Measurements from ENCODE around the gene CLBA1.

The CLBA1 gene

GRCh38 chr14:104984056-104984894 is 1.3 kb upstream of the CLBA1 start:
- H3K4me2 ChIP-seq (ENCODE audit: low read depth, low read length, poor library complexity, severe bottlenecking) = no peak overlapping the region

DNA sequence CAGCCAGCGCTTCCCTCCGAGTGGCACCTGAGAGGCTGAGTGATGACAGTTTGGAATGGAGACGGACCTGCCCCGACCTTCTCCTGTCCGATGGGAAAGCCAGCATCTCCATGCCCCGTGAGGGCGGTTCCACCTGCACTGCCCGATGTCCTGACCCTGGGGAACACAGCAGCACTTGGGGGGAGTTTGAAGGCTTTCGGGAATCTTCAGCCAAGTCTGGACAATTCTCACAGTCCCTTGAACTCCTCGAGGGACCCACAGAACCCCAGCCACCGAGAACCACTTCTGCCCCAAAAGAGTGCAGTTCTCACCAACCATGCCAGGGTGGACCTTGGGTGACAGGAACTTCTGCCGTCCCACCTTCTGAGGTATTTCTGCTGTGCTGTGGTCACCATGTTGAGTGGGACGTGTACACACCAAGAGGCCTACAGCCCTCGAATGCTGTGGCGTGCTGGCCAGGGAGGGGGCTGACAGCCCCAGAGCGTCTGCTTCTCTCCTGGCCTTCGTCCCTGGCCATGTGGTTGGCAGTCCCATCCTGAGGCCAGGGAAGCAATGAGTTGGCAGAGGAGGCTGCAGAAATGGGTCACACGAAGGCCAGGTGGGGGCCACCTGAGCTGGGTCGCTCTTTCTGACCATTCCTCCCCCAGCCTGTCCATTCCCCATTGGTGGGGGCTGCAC is 1.0 kb downstream of the CLBA1 start:
- H3K36me3 ChIP-seq (ENCODE audit: insufficient read depth, low read length) = no peaks in the 10 kb centered on the region
- no peaks in the 10 kb centered on the region for H3K27me3 ChIP-seq (ENCODE audit: insufficient read depth, low read length, poor library complexity, severe bottlenecking)
- H3K4me3 ChIP-seq (ENCODE audit: low read length, poor library complexity, severe bottlenecking) = no peak overlapping the region
- no peaks in the 10 kb centered on the region for H3K9me3 ChIP-seq (ENCODE audit: insufficient read depth, low read depth, low read length)
- no peaks in the 10 kb centered on the region for H4K20me1 ChIP-seq (ENCODE audit: insufficient read depth, low read length, poor library complexity, severe bottlenecking)
- H2AFZ ChIP-seq (ENCODE audit: low read length) = no peak overlapping the region
- no peaks in the 10 kb centered on the region for H3K4me1 ChIP-seq (ENCODE audit: insufficient read depth, low read length, poor library complexity, severe bottlenecking)
- no peak for TF ChIP-seq CTCF (conservative IDR thresholded peaks at IDR 0.05; ENCODE audit: low read length)
- no peak for TF ChIP-seq EZH2phosphoT487 (IDR thresholded peaks at IDR 0.05; ENCODE audit: borderline replicate concordance)
- no peaks in the 10 kb centered on the region for H3F3A ChIP-seq (ENCODE audit: low read depth)
- no peaks in the 10 kb centered on the region for H3K79me2 ChIP-seq (ENCODE audit: insufficient read depth, low read length)
- H3K9ac ChIP-seq (ENCODE audit: low read depth, low read length, poor library complexity, severe bottlenecking) = no peak overlapping the region
- H3K9me2 ChIP-seq (replicated peaks; ENCODE audit: low read depth, low read length) = no peaks in the 10 kb centered on the region
- H3K4me2 ChIP-seq (ENCODE audit: low read depth, low read length, poor library complexity, severe bottlenecking) = peak overlapping the region; percentile 81

More at GRCh38 chr14:104984056-104984894, 1.3 kb upstream of the CLBA1 start:
- Histone ChIP-seq H3K27me3 (ENCODE audit: insufficient read depth, low read length, poor library complexity, severe bottlenecking) (no peaks in the 10 kb centered on the region), H3K36me3 (ENCODE audit: insufficient read depth, low read length) (no peaks in the 10 kb centered on the region), H3K9me3 (ENCODE audit: insufficient read depth, low read depth, low read length) (no peaks in the 10 kb centered on the region), H3F3A (ENCODE audit: low read depth) (no peaks in the 10 kb centered on the region), H3K4me1 (ENCODE audit: insufficient read depth, low read length, poor library complexity, severe bottlenecking) (no peaks in the 10 kb centered on the region), H3K9me2 (replicated peaks; ENCODE audit: low read depth, low read length) (no peaks in the 10 kb centered on the region), H2AFZ (ENCODE audit: low read length) (no peak overlapping the region), H3K9ac (ENCODE audit: low read depth, low read length, poor library complexity, severe bottlenecking) (no peak overlapping the region), H3K4me3 (ENCODE audit: low read length, poor library complexity, severe bottlenecking) (no peak overlapping the region), H4K20me1 (ENCODE audit: insufficient read depth, low read length, poor library complexity, severe bottlenecking) (no peaks in the 10 kb centered on the region), H3K79me2 (ENCODE audit: insufficient read depth, low read length) (no peaks in the 10 kb centered on the region)
- TF ChIP-seq CTCF (conservative IDR thresholded peaks at IDR 0.05; ENCODE audit: low read length) (no peak), EZH2phosphoT487 (IDR thresholded peaks at IDR 0.05; ENCODE audit: borderline replicate concordance) (no peak)

GRCh38 chr14:104989236-104989950 is 3.8 kb downstream of the CLBA1 start:
- Histone ChIP-seq H4K20me1 (ENCODE audit: insufficient read depth, low read length, poor library complexity, severe bottlenecking) (no peaks in the 10 kb centered on the region), H3K4me3 (ENCODE audit: low read length, poor library complexity, severe bottlenecking) (no peak overlapping the region), H3K4me1 (ENCODE audit: insufficient read depth, low read length, poor library complexity, severe bottlenecking) (no peaks in the 10 kb centered on the region), H2AFZ (ENCODE audit: low read length) (no peak overlapping the region), H3K36me3 (ENCODE audit: insufficient read depth, low read length) (no peaks in the 10 kb centered on the region), H3K9ac (ENCODE audit: low read depth, low read length, poor library complexity, severe bottlenecking) (no peak overlapping the region), H3K27me3 (ENCODE audit: insufficient read depth, low read length, poor library complexity, severe bottlenecking) (no peaks in the 10 kb centered on the region), H3K9me2 (replicated peaks; ENCODE audit: low read depth, low read length) (no peaks in the 10 kb centered on the region), H3K79me2 (ENCODE audit: insufficient read depth, low read length) (no peaks in the 10 kb centered on the region), H3K9me3 (ENCODE audit: insufficient read depth, low read depth, low read length) (no peaks in the 10 kb centered on the region), H3K4me2 (ENCODE audit: low read depth, low read length, poor library complexity, severe bottlenecking) (no peak overlapping the region), H3F3A (ENCODE audit: low read depth) (no peaks in the 10 kb centered on the region)
- TF ChIP-seq CTCF (conservative IDR thresholded peaks at IDR 0.05; ENCODE audit: low read length) (no peak), EZH2phosphoT487 (IDR thresholded peaks at IDR 0.05; ENCODE audit: borderline replicate concordance) (no peak)

Measured in Loucy (cell line).